PC-3 (cell line): ENCODE data around the gene PYDC2.
"Not testable (repeated sequence)": the region's sequence is repeated elsewhere in the genome, so short reads cannot be mapped to it uniquely, and the experiment has no call there.

Experiments used
- EZH2 ChIP-seq: fragments of 300-600 bp; sonication (generic); IDR thresholded peaks from one replicate; pipeline ENCODE4 v1.6.1; 2017; ENCODE audit warnings: antibody characterized with exemption, mild to moderate bottlenecking, low read length; ENCODE audit not compliant: unreplicated experiment
- EZH2phosphoT487 ChIP-seq: fragments of 300-600 bp; sonication (generic); IDR thresholded peaks from 2 replicates; pipeline ENCODE4 v1.6.1; 2018; ENCODE audit warnings: mild to moderate bottlenecking, antibody characterized with exemption, low read length, borderline replicate concordance
- TF ChIP-seq, protein P1 (sequence below): fragments of 300-600 bp; sonication (generic); conservative IDR thresholded peaks from 2 replicates; pipeline ENCODE4 v1.5.1; 2017; ENCODE audit warnings: antibody characterized with exemption, low read depth, mild to moderate bottlenecking, low read length

DNA sequence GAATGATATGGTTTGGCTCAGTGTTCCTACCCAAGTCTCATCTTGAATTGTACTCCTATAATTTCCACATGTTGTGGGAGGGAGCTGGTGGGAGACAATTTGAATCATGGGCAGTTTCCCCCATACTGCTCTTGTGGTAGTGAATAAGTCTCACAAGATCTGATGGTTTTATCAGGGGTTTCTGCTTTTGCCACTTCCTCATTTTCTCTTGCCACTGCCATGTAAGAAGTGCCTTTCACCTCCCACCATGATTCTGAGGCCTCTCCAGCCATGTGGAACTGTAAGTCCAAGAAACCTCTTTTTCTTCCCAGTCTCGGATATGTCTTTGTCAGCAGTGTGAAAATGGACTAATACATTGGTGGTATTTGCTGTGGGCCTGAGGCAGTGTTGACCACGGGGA is 23.0 kb downstream of the PYDC2 start:
- TF ChIP-seq, protein P1, sequence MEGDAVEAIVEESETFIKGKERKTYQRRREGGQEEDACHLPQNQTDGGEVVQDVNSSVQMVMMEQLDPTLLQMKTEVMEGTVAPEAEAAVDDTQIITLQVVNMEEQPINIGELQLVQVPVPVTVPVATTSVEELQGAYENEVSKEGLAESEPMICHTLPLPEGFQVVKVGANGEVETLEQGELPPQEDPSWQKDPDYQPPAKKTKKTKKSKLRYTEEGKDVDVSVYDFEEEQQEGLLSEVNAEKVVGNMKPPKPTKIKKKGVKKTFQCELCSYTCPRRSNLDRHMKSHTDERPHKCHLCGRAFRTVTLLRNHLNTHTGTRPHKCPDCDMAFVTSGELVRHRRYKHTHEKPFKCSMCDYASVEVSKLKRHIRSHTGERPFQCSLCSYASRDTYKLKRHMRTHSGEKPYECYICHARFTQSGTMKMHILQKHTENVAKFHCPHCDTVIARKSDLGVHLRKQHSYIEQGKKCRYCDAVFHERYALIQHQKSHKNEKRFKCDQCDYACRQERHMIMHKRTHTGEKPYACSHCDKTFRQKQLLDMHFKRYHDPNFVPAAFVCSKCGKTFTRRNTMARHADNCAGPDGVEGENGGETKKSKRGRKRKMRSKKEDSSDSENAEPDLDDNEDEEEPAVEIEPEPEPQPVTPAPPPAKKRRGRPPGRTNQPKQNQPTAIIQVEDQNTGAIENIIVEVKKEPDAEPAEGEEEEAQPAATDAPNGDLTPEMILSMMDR = not testable (repeated sequence)
- not testable (repeated sequence) for TF ChIP-seq EZH2phosphoT487, EZH2
